Cardiac muscle cell (in vitro differentiated cells and primary cell): Measurements from ENCODE around the gene SIRT4. TPM values are rescaled to one million over a fixed set of nuclear protein-coding genes. Genes with fewer than 3 reads are reported as not detected.

Experiments used
- DNase-seq, 2 donors: peaks; one replicate each; pipeline versions ENCODE4 v3.0.0 to v3.0.0-alpha.2; 2010 to 2017; ENCODE audit warnings: low read depth in 1 of 2, low spot score in 1 of 2
- H3K27ac ChIP-seq: fragments of 200-600 bp; sonication (generic); 2 replicates; pipeline ENCODE4 v1.5.1; 2016
- H3K27me3 ChIP-seq: fragments of 200-600 bp; sonication (generic); 2 replicates; pipeline ENCODE4 v1.6.0; 2016; ENCODE audit warnings: control low read depth
- H3K36me3 ChIP-seq: fragments of 200-600 bp; sonication (generic); 2 replicates; pipeline ENCODE4 v1.5.1; 2016; ENCODE audit warnings: control low read depth
- H3K4me1 ChIP-seq: fragments of 200-600 bp; sonication (generic); 2 replicates; pipeline ENCODE4 v1.8.1; 2017; ENCODE audit warnings: low read depth, mild to moderate bottlenecking, mixed run types
- H3K4me3 ChIP-seq: fragments of 200-600 bp; sonication (generic); 2 replicates; pipeline ENCODE4 v1.5.1; 2016; ENCODE audit warnings: mild to moderate bottlenecking
- H3K9me3 ChIP-seq: fragments of 200-600 bp; sonication (generic); 2 replicates; pipeline ENCODE4 v1.5.1; 2017; ENCODE audit warnings: low read depth, mild to moderate bottlenecking, control low read depth
- polyA plus RNA-seq: library from polyadenylated mRNA; unstranded; fragments of >200 nt; fragmentation: Nextera tagmentation; extraction: Ambion mirVana; gene quantifications from 2 replicates; pipeline ENCODE4 v1.2.1, GENCODE V29; 2016
- total RNA-seq: library from RNA; depleted of rRNA; stranded (reverse); fragments of >200 nt; gene quantifications from 2 replicates; pipeline ENCODE4 v1.2.3, GENCODE V29; 2016
- TF ChIP-seq, protein P1 (sequence below): IDR thresholded peaks from 2 replicates; pipeline ENCODE4 v1.5.1; 2012; ENCODE audit warnings: low read depth, mild to moderate bottlenecking, low read length

SIRT4 gene
- total and polyA plus RNA-seq, 2 experiments from 2014 or later = 6.7 to 10.3 TPM

GRCh38 chr12:120276734-120277133, 25.4 kb upstream of the SIRT4 start:
- Histone ChIP-seq H3K27ac (no peak overlapping the region), H3K9me3 (no peaks in the 10 kb centered on the region), H3K4me1 (no peaks in the 10 kb centered on the region), H3K27me3 (no peaks in the 10 kb centered on the region), H3K4me3 (no peak overlapping the region), H3K36me3 (no peaks in the 10 kb centered on the region)
- TF ChIP-seq, protein P1, sequence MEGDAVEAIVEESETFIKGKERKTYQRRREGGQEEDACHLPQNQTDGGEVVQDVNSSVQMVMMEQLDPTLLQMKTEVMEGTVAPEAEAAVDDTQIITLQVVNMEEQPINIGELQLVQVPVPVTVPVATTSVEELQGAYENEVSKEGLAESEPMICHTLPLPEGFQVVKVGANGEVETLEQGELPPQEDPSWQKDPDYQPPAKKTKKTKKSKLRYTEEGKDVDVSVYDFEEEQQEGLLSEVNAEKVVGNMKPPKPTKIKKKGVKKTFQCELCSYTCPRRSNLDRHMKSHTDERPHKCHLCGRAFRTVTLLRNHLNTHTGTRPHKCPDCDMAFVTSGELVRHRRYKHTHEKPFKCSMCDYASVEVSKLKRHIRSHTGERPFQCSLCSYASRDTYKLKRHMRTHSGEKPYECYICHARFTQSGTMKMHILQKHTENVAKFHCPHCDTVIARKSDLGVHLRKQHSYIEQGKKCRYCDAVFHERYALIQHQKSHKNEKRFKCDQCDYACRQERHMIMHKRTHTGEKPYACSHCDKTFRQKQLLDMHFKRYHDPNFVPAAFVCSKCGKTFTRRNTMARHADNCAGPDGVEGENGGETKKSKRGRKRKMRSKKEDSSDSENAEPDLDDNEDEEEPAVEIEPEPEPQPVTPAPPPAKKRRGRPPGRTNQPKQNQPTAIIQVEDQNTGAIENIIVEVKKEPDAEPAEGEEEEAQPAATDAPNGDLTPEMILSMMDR = no peak
- peak in 1 of 2 donors; percentile 83 for DNase-seq

- H3K27ac ChIP-seq = no peak overlapping the region
- no peak for DNase-seq
- H3K27me3 ChIP-seq = no peaks in the 10 kb centered on the region
- H3K4me3 ChIP-seq = no peak overlapping the region
- H3K4me1 ChIP-seq = no peaks in the 10 kb centered on the region
- H3K9me3 ChIP-seq = no peaks in the 10 kb centered on the region
- TF ChIP-seq, protein P1 = no peak
- no peaks in the 10 kb centered on the region for H3K36me3 ChIP-seq
These were observed 23.7 kb upstream of the SIRT4 start for GRCh38 chr12:120278137-120279069.

DNA sequence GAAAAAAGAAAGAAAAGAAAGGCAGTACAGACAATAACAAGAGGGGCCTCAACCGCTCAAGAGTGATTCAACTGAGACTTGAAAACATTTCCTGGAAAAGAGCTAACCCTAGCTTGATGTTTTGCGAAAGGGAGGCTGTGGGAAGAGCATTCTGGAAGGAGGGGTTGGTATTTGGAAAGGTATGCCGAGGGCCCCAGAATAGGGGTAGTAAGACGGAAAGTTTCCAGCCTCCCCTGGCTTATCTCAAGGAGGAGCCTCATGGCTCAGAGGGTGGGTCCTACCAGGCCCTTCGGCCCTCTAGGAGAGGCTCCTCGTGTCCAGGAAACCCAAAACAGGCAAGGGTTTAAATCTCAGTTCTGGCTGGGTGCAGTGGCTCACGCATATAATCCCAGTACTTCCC, 18.8 kb upstream of the SIRT4 start:
- TF ChIP-seq, protein P1 = no peak
- Histone ChIP-seq H3K4me3 (no peak overlapping the region), H3K4me1 (peaks cover 12% of the 10 kb centered on the region), H3K9me3 (no peaks in the 10 kb centered on the region), H3K27ac (peak overlapping the region; percentile 48), H3K36me3 (no peaks in the 10 kb centered on the region), H3K27me3 (no peaks in the 10 kb centered on the region)
- peak; percentile 24 to 49 for DNase-seq

- no peak overlapping the region for H3K4me3 ChIP-seq
- peaks cover 12% of the 10 kb centered on the region for H3K4me1 ChIP-seq
- no peaks in the 10 kb centered on the region for H3K27me3 ChIP-seq
- H3K27ac ChIP-seq = no peak overlapping the region
- no peak for DNase-seq
- no peaks in the 10 kb centered on the region for H3K36me3 ChIP-seq
- no peaks in the 10 kb centered on the region for H3K9me3 ChIP-seq
- TF ChIP-seq, protein P1 = no peak
These were observed 17.7 kb upstream of the SIRT4 start for GRCh38 chr12:120284381-120284780.

DNA sequence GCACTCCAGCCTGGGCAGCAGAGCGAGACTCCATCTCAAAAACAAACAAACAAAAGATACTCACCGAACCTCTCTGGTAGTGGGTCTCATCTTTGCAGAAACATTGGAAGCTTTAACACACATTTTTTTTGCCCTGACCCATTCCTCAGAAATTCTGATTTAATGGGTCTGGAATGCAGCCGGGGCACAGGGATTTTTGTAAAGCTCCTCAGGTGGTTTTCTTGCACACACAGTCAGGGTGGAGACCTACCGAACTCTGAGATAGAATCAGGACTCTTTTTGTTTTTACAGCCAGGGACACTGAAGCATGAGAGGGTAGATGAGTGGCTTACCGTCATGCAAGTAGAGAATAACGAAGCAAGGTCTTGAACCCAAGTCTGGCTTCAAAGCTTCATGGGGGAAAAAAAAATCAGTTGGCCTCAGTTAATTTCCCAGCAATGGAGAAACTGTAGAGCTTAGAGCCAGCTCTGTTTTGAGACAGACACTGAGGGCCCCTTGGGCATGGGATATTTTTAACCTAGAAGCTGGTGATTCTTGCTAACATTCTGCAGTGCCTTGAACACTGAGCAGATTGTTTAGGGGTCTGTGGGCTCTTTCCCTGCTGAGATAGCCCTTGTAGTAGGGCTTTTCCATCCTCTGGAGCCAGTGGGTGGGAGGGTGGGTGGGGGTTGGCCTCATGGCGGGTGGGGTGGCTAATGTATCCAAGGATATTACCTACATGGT, 15.2 kb upstream of the SIRT4 start:
- Histone ChIP-seq H3K4me1 (peaks cover 12% of the 10 kb centered on the region), H3K4me3 (no peak overlapping the region), H3K27me3 (no peaks in the 10 kb centered on the region), H3K36me3 (no peaks in the 10 kb centered on the region), H3K27ac (peak overlapping the region; percentile 92), H3K9me3 (no peaks in the 10 kb centered on the region)
- TF ChIP-seq, protein P1 = no peak
- DNase-seq = peak in 1 of 2 donors; percentile 28
